Cardiac fibroblast (primary cell): ENCODE measurements around the gene LARP4.

ENCODE experiments used
- DNase-seq, 2 donors: peaks; one replicate each; pipeline versions ENCODE4 v3.0.0 to v3.0.0-alpha.2; 2010; ENCODE audit warnings: low read depth in 2 of 2
- H3K4me3 ChIP-seq, 2 donors: replicated peaks in 1 of 2; 1 replicate in 1 of 2; 2 replicates in 1 of 2; pipeline ENCODE4 v1.5.1; 2011; ENCODE audit warnings: low read depth in 2 of 2, low read length in 2 of 2, mild to moderate bottlenecking in 2 of 2, moderate library complexity in 1 of 2
- TF ChIP-seq, protein P1 (sequence below): IDR thresholded peaks from one replicate; pipeline ENCODE4 v1.5.1; 2011; ENCODE audit warnings: low read depth, mild to moderate bottlenecking, low read length, inconsistent platforms

LARP4 gene

GRCh38 chr12:50452795-50453194 lies 52.1 kb downstream of the LARP4 start:
- no peak overlapping the region for H3K4me3 ChIP-seq
- TF ChIP-seq, protein P1, sequence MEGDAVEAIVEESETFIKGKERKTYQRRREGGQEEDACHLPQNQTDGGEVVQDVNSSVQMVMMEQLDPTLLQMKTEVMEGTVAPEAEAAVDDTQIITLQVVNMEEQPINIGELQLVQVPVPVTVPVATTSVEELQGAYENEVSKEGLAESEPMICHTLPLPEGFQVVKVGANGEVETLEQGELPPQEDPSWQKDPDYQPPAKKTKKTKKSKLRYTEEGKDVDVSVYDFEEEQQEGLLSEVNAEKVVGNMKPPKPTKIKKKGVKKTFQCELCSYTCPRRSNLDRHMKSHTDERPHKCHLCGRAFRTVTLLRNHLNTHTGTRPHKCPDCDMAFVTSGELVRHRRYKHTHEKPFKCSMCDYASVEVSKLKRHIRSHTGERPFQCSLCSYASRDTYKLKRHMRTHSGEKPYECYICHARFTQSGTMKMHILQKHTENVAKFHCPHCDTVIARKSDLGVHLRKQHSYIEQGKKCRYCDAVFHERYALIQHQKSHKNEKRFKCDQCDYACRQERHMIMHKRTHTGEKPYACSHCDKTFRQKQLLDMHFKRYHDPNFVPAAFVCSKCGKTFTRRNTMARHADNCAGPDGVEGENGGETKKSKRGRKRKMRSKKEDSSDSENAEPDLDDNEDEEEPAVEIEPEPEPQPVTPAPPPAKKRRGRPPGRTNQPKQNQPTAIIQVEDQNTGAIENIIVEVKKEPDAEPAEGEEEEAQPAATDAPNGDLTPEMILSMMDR, result no peak
- no peak for DNase-seq

GRCh38 chr12:50453872-50454271 lies 53.2 kb downstream of the LARP4 start:
- DNase-seq, result peak in 1 of 2 donors; percentile 42
- H3K4me3 ChIP-seq, result no peak overlapping the region
- TF ChIP-seq, protein P1, result no peak

- TF ChIP-seq, protein P1, result no peak
- peak; percentile 3 to 39 for DNase-seq
- H3K4me3 ChIP-seq, result no peak overlapping the region
Measured at GRCh38 chr12:50458606-50459005, 57.9 kb downstream of the LARP4 start.

GRCh38 chr12:50467439-50467838 lies 66.8 kb downstream of the LARP4 start:
- no peak overlapping the region for H3K4me3 ChIP-seq
- TF ChIP-seq, protein P1, result no peak
- no peak for DNase-seq

- no peak overlapping the region for H3K4me3 ChIP-seq
- DNase-seq, result no peak
Measured at GRCh38 chr12:50477241-50477832, 76.7 kb downstream of the LARP4 start.

GRCh38 chr12:50482571-50482970 lies 81.9 kb downstream of the LARP4 start:
- TF ChIP-seq, protein P1, result no peak
- no peak overlapping the region for H3K4me3 ChIP-seq
- peak in 1 of 2 donors; percentile 40 for DNase-seq

More at GRCh38 chr12:50477241-50477832, 76.7 kb downstream of the LARP4 start:
- TF ChIP-seq, protein P1, result no peak

- no peak for DNase-seq
- TF ChIP-seq, protein P1, result no peak
- no peak overlapping the region for H3K4me3 ChIP-seq
Measured at GRCh38 chr12:50483488-50483887, 82.8 kb downstream of the LARP4 start.
